H1 (cell line): ENCODE data around the gene INAFM2.

Experiments used
- CEBPB ChIP-seq: IDR thresholded peaks from 2 replicates; pipeline ENCODE4 v1.6.1; 2012; ENCODE audit warnings: low read depth, low read length
- CHD2 ChIP-seq: IDR thresholded peaks from 2 replicates; pipeline ENCODE4 v1.6.1; 2012; ENCODE audit warnings: low read length, improper control_type of control experiment
- EGR1 ChIP-seq: IDR thresholded peaks from 2 replicates; pipeline ENCODE4 v1.6.1; 2011; ENCODE audit warnings: low read depth, low read length, borderline replicate concordance
- EP300 ChIP-seq, 2 experiments: IDR thresholded peaks; 1 replicate in 1 of 2; 2 replicates in 1 of 2; pipeline ENCODE4 v1.6.1; 2011 to 2012; ENCODE audit warnings: low read depth in 2 of 2, low read length in 2 of 2, mild to moderate bottlenecking in 2 of 2, borderline replicate concordance in 1 of 2, inconsistent platforms in 1 of 2, moderate library complexity in 1 of 2
- HDAC2 ChIP-seq, 2 experiments: fragments of 300-600 bp in 1 of 2; sonication (generic) in 1 of 2; IDR thresholded peaks; 2 replicates each; pipeline ENCODE4 v1.6.1; 2011 to 2012; ENCODE audit warnings: low read depth in 2 of 2, low read length in 2 of 2, mild to moderate bottlenecking in 2 of 2, moderate library complexity in 2 of 2, borderline replicate concordance in 1 of 2, inconsistent platforms in 1 of 2
- JUND ChIP-seq: IDR thresholded peaks from 2 replicates; pipeline ENCODE4 v1.6.1; 2011; ENCODE audit warnings: mild to moderate bottlenecking, improper control_type of control experiment, low read length
- POLR2A ChIP-seq, 2 experiments: IDR thresholded peaks; 1 replicate in 1 of 2; 2 replicates in 1 of 2; pipeline ENCODE4 v1.6.1; 2011; ENCODE audit warnings: low read depth in 2 of 2, low read length in 2 of 2, mild to moderate bottlenecking in 2 of 2; ENCODE audit errors: control extremely low read depth in 1 of 2
- RAD21 ChIP-seq, 2 experiments: IDR thresholded peaks in 1 of 2; conservative IDR thresholded peaks in 1 of 2; 2 replicates each; pipeline ENCODE4 v1.6.1; 2011; ENCODE audit warnings: low read depth in 2 of 2, low read length in 2 of 2, improper control_type of control experiment in 1 of 2, inconsistent platforms in 1 of 2, mild to moderate bottlenecking in 1 of 2, moderate library complexity in 1 of 2
- TF ChIP-seq, protein P1 (sequence below), 3 experiments: IDR thresholded peaks; 1 replicate in 2 of 3; 2 replicates in 1 of 3; pipeline versions ENCODE4 v1.5.1 to v1.6.1; 2011; ENCODE audit warnings: low read length in 3 of 3, mild to moderate bottlenecking in 3 of 3, inconsistent platforms in 2 of 3, low read depth in 1 of 3, moderate library complexity in 1 of 3; ENCODE audit not compliant: insufficient read depth in 1 of 3; ENCODE audit errors: control extremely low read depth in 1 of 3
- TF ChIP-seq, protein P2 (sequence below): IDR thresholded peaks from 2 replicates; pipeline ENCODE4 v1.6.1; 2012; ENCODE audit warnings: inconsistent platforms

DNA sequence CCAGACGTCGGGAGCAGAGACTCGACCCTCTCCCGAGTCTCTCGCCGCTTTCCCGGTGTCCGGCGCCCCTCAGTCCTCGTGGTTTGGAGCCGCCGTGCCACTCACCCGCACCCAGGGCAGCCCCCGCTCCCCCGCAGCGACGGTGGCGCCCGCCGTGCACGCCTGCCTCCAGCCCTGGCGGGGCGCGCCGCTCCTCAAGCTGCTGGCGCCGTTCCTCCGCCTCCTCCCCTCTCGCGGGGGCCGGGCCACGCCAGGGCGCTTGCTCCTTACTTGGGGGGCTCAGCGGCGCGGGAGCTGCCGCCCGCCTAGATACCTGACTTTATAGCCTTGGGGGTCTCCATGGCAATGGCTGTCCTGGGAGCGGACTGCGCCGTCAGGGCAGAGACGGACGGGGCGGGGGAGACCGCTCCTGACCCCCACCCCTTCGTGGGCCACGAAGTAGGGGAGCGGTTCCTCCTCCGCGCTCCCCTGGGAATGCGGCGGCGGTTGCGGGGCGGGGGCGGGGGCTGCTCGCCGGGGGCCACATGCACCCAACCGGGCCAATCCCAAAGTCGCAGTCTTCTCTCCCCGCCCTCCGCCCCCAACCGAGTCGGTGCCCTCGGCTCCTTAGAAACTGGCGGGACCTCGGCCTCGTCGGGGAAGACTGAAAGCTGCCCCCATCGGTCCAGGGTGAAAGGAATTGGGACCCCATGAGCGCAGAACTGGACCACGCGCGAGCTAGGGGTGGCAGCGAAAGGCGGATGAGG lies 40.5 kb upstream of the INAFM2 start, which contains the start of gene ANKRD63:
- TF ChIP-seq CEBPB, result no peak
- no peak for TF ChIP-seq EP300 (IDR thresholded peaks at IDR 0.05; ENCODE audit: borderline replicate concordance in 1 of 2, low read depth in 2 of 2, low read length in 2 of 2)
- no peak for TF ChIP-seq CHD2
- TF ChIP-seq, protein P1, sequence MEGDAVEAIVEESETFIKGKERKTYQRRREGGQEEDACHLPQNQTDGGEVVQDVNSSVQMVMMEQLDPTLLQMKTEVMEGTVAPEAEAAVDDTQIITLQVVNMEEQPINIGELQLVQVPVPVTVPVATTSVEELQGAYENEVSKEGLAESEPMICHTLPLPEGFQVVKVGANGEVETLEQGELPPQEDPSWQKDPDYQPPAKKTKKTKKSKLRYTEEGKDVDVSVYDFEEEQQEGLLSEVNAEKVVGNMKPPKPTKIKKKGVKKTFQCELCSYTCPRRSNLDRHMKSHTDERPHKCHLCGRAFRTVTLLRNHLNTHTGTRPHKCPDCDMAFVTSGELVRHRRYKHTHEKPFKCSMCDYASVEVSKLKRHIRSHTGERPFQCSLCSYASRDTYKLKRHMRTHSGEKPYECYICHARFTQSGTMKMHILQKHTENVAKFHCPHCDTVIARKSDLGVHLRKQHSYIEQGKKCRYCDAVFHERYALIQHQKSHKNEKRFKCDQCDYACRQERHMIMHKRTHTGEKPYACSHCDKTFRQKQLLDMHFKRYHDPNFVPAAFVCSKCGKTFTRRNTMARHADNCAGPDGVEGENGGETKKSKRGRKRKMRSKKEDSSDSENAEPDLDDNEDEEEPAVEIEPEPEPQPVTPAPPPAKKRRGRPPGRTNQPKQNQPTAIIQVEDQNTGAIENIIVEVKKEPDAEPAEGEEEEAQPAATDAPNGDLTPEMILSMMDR (IDR thresholded peaks at IDR 0.05; ENCODE audit: control extremely low read depth in 1 of 3, insufficient read depth in 1 of 3, low read depth in 1 of 3, low read length in 3 of 3), result no peak
- TF ChIP-seq JUND, result no peak
- TF ChIP-seq RAD21 (IDR thresholded peaks at IDR 0.05 in 1 of 2, conservative IDR thresholded peaks at IDR 0.05 in 1 of 2; ENCODE audit: low read depth in 2 of 2, low read length in 2 of 2), result no peak
- no peak for TF ChIP-seq POLR2A (IDR thresholded peaks at IDR 0.05; ENCODE audit: control extremely low read depth in 1 of 2, low read depth in 2 of 2, low read length in 2 of 2)
- TF ChIP-seq, protein P2, sequence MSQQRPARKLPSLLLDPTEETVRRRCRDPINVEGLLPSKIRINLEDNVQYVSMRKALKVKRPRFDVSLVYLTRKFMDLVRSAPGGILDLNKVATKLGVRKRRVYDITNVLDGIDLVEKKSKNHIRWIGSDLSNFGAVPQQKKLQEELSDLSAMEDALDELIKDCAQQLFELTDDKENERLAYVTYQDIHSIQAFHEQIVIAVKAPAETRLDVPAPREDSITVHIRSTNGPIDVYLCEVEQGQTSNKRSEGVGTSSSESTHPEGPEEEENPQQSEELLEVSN, result no peak; the same call in 1 of the 2 replicates
- TF ChIP-seq EGR1, result no peak
- TF ChIP-seq HDAC2 (IDR thresholded peaks at IDR 0.05; ENCODE audit: borderline replicate concordance in 1 of 2, low read depth in 2 of 2, low read length in 2 of 2), result no peak
